Uterus (tissue), 4 donors: ENCODE measurements around the gene KLF13. TPM values are rescaled to one million over a fixed set of nuclear protein-coding genes. Genes with fewer than 3 reads are reported as not detected.

Experiments
- DNase-seq, 2 donors: peaks; one replicate each; pipeline ENCODE4 v3.0.0-alpha.2; 2019 to 2020
- H3K27ac ChIP-seq, 2 donors: fragments of 200-600 bp; sonication (generic); 1 replicate in 1 of 2; 2 replicates in 1 of 2; pipeline ENCODE4 v1.5.1; 2016 to 2018
- H3K27me3 ChIP-seq, 2 donors: fragments of 200-600 bp; sonication (generic); one replicate each; pipeline ENCODE4 v1.5.1; 2018 to 2019; ENCODE audit warnings: control low read depth in 1 of 2
- H3K36me3 ChIP-seq, 2 donors: fragments of 200-600 bp; sonication (generic); one replicate each; pipeline ENCODE4 v1.5.1; 2019; ENCODE audit warnings: control low read depth in 1 of 2
- H3K4me1 ChIP-seq, 2 donors: fragments of 200-600 bp; sonication (generic); one replicate each; pipeline ENCODE4 v1.5.1; 2018 to 2019; ENCODE audit warnings: control low read depth in 1 of 2
- H3K4me3 ChIP-seq, 2 donors: fragments of 200-600 bp; sonication (generic); 1 replicate in 1 of 2; 2 replicates in 1 of 2; pipeline ENCODE4 v1.5.1; 2018 to 2019; ENCODE audit warnings: mild to moderate bottlenecking in 1 of 2
- H3K9me3 ChIP-seq, 2 donors: fragments of 200-600 bp; sonication (generic); one replicate each; pipeline ENCODE4 v1.5.1; 2019; ENCODE audit warnings: control low read depth in 1 of 2
- CTCF ChIP-seq, 4 experiments: fragments of 200-600 bp in 2 of 4; fragments of 450-650 bp in 2 of 4; sonication (generic) in 2 of 4; IDR thresholded peaks; one replicate each; pipeline ENCODE4 v1.5.1; 2016 to 2019; ENCODE audit warnings: antibody characterized with exemption in 4 of 4, mild to moderate bottlenecking in 2 of 4, moderate library complexity in 1 of 4
- POLR2A ChIP-seq, 2 donors: fragments of 450-650 bp; IDR thresholded peaks; one replicate each; pipeline ENCODE4 v1.6.1; 2016; ENCODE audit warnings: antibody characterized with exemption in 2 of 2, mild to moderate bottlenecking in 1 of 2, moderate library complexity in 1 of 2
- intact Hi-C: fragments of 100-400 bp; cut with DNase I; formaldehyde crosslinking; loops from one replicate; pipeline ENCODE4 v1.15.1; 2023; ENCODE audit warnings: low total_unique reads
- total RNA-seq, 4 donors: library from RNA; depleted of rRNA in 3 of 4; stranded (reverse); fragments of >200 nt in 3 of 4; gene quantifications; one replicate each; pipeline versions ENCODE4 v1.1.0 to v1.2.4, GENCODE V29; 2014 to 2023
- donor health status: DM: yes; HTN: yes; CAD: no.

Gene KLF13
- total RNA-seq, 4 donors from 2014 or later, result 20.2 to 58.8 (median 25.7) TPM

DNA sequence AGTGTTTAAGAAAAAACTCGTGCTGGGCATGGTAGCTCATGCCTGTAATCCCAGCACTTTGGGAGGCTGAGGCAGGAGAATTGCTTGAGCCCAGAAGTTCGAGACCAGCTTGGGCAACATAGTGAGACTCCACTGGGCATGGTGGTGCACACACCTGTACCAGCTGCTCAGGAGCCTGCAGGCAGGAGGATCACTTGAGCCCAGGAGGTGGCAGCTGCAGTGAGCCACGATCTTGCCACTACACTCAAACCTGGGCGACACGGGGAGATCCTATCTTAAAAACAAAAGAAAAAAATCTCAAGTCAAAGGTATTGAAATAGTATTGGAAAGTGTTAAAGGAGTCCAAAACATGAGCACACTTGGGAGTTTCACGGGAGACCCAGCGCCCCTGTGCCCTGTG lies 14.0 kb downstream of the KLF13 start:
- no peak overlapping the region for H3K4me3 ChIP-seq
- H3K27ac ChIP-seq, result no peak overlapping the region
- H3K9me3 ChIP-seq, result no peaks in the 10 kb centered on the region
- H3K36me3 ChIP-seq, result no peaks in the 10 kb centered on the region
- intact Hi-C loops, result no loop called here
- H3K4me1 ChIP-seq, result peaks cover 12 to 41% of the 10 kb centered on the region in 2 donors
- no peaks in the 10 kb centered on the region for H3K27me3 ChIP-seq
- no peak for DNase-seq
- TF ChIP-seq CTCF (IDR thresholded peaks at IDR 0.05) (no peak), POLR2A (IDR thresholded peaks at IDR 0.05) (no peak)

GRCh38 chr15:31341071-31341470 lies 14.4 kb downstream of the KLF13 start:
- no peak overlapping the region for H3K4me3 ChIP-seq
- no peak for DNase-seq
- intact Hi-C loops, result no loop called here
- H3K9me3 ChIP-seq, result no peaks in the 10 kb centered on the region
- H3K36me3 ChIP-seq, result no peaks in the 10 kb centered on the region
- peak overlapping the region in 1 of 2 donors; percentile 26 for H3K27ac ChIP-seq
- H3K4me1 ChIP-seq, result peaks cover 12 to 41% of the 10 kb centered on the region in 2 donors
- no peaks in the 10 kb centered on the region for H3K27me3 ChIP-seq
- TF ChIP-seq CTCF (IDR thresholded peaks at IDR 0.05) (no peak), POLR2A (IDR thresholded peaks at IDR 0.05) (no peak)

DNA sequence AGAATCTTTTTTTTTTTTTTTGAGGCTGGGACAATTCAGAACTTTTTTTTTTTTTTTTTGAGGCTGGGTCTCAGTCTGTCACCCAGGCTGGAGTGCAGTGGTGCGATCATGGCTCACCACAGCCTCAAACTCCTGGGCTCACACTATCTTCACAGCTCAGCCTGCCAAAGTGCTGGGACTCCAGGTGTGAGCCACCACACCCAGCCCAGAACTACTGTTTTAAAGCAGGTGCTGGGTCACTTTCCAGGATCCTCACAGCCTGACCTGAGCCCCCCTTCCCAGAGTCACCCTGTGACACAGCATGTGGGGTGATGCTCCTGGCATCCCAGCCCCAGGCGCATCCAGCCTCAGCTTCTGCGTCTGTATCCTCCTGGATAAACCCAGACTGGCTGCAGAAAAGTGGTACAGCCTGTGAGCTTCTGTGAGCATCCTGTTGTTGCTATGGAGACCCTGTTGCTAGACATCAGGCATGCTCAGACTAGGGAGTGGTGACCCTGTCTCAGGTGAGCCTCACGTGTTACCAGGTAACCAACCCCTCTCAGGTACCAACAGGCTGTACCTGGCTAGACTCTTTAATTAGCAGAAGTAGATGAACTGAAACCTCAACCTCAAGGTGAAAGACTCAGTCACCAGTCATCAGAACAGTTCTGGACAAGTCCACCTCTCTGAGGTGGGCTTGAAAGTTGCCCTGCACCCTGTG lies 15.0 kb downstream of the KLF13 start:
- peaks cover 12 to 41% of the 10 kb centered on the region in 2 donors for H3K4me1 ChIP-seq
- no peaks in the 10 kb centered on the region for H3K9me3 ChIP-seq
- no peak overlapping the region for H3K4me3 ChIP-seq
- no peaks in the 10 kb centered on the region for H3K36me3 ChIP-seq
- TF ChIP-seq CTCF (IDR thresholded peaks at IDR 0.05) (no peak), POLR2A (IDR thresholded peaks at IDR 0.05) (no peak)
- peak overlapping the region; percentile 6 to 26 for H3K27ac ChIP-seq
- DNase-seq, result no peak
- intact Hi-C loops, result no loop called here
- H3K27me3 ChIP-seq, result no peaks in the 10 kb centered on the region

DNA sequence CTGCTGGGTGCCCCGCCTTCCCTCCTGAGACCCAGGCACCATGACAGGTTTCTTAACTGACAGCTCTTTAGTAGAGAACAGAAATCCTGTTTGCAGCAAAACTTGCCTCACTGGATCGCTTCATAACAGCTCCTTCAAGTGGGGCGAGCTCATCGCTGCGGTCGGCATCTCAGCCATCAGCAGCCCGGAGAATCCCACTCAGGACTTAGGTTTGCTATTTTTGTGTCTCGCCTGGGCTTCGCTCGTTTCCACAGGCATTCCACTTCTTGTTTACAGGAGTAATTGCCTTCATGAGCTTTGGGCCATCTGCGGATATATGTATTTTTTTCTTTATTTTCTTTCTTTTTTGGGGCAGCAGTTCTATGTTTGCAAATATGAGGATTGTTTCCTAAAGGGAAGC lies 15.7 kb downstream of the KLF13 start:
- Histone ChIP-seq H3K27me3 (no peaks in the 10 kb centered on the region), H3K4me1 (peaks cover 12 to 41% of the 10 kb centered on the region in 2 donors), H3K36me3 (no peaks in the 10 kb centered on the region), H3K27ac (peak overlapping the region in 1 of 2 donors; percentile 6), H3K9me3 (no peaks in the 10 kb centered on the region), H3K4me3 (no peak overlapping the region)
- TF ChIP-seq CTCF (IDR thresholded peaks at IDR 0.05) (no peak), POLR2A (IDR thresholded peaks at IDR 0.05) (no peak)
- intact Hi-C loops, result no loop called here
- no peak for DNase-seq

DNA sequence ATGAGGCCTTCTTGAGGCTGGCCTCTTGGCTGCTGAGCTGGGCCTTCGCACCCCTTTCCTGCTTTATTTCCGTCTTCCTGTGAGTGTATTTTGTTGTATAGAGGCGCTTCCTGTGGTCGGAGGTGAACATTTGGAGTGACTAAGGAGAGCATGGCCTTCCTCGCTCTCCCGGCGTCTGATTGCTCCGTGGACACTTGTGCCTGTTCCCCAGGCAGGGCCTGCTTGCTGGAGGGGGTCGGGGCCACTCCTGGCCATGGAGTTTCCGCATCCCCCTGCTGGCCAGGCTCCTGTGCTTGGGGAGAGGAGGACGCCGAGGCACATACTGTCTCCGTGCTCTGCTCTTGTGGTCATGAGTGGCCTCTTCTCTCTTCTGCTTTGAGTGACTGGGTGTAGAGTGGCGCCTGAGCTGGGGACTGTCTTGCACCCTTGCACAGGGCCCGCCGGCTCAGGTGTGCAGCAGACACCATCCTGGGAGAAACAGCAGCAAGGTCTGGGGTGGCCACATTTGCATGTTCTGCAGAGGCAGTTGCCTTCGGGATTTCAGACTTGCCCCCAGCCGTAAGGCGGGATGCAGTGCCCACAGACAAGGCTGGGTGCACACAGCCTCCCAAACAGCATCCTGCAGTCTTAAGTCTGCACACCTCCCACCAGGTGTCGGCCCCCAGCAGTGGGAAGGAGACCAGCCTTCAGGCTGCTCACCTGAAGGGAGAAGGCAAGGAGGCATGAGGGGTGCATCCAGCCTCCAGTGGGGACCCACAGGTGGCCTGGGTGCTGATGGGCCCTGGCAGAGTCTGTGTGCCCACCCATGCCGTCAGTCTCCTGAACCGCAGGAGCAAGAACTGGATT lies 16.4 kb downstream of the KLF13 start:
- no peaks in the 10 kb centered on the region for H3K27me3 ChIP-seq
- peaks cover 12 to 36% of the 10 kb centered on the region in 2 donors for H3K4me1 ChIP-seq
- no peak overlapping the region for H3K4me3 ChIP-seq
- peak overlapping the region in 1 of 2 donors; percentile 29 for H3K27ac ChIP-seq
- no peaks in the 10 kb centered on the region for H3K36me3 ChIP-seq
- H3K9me3 ChIP-seq, result no peaks in the 10 kb centered on the region
- intact Hi-C loops, result no loop called here
- DNase-seq, result no peak
- TF ChIP-seq CTCF (IDR thresholded peaks at IDR 0.05) (no peak), POLR2A (IDR thresholded peaks at IDR 0.05) (no peak)
